ENCODE data around the gene OOEP.

GRCh38 chr6:73340048-73340447, 29.6 kb downstream of the OOEP start:
- no peak for TF ChIP-seq CTCF (IDR thresholded peaks at IDR 0.05)
- TF ChIP-seq POLR2A (IDR thresholded peaks at IDR 0.05), result no peak
